ENCODE results near the gene BCL6B. TPM values are rescaled to one million over a fixed set of nuclear protein-coding genes. Genes with fewer than 3 reads are reported as not detected.

BCL6B gene
- total RNA-seq, 1 donor from 2014 or later: 13.0 TPM

DNA sequence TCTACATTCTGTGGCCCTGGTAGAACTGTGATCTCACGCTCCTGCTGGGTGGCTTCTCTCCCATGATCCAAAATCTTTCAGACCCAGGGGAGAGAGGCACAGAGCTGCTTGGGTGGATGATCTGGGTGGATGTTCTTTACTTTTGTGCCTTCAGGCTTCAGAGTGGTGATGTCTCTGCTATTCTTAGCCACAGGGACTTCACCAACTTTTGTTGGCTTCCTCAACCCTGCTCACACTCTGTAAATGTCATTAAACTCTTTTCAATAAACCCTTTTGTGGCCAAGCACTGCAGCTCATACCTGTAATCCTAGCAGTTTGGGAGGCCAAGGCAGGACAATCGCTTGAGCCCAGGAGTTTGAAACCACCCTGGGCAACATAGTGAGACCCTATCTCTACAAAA lies 49.6 kb downstream of the BCL6B start:
- no peak overlapping the region for H3K9ac ChIP-seq (ENCODE audit: low read depth in 1 of 3, low read length in 3 of 3)
- H3K4me1 ChIP-seq (ENCODE audit: control insufficient read depth in 3 of 3, insufficient read depth in 3 of 3, low read length in 3 of 3): no peaks in the 10 kb centered on the region
- H3K9me3 ChIP-seq (ENCODE audit: control insufficient read depth in 3 of 3, low read length in 3 of 3): no peaks in the 10 kb centered on the region
- no peak overlapping the region for H3K27ac ChIP-seq (ENCODE audit: low read depth, low read length)
- H3K4me3 ChIP-seq (ENCODE audit: low read length in 3 of 3): no peak overlapping the region
- peaks cover 0 to 6% (median 0%) of the 10 kb centered on the region in 3 donors for H3K27me3 ChIP-seq (ENCODE audit: control insufficient read depth in 3 of 3, insufficient read depth in 3 of 3, low read length in 3 of 3)
- H3K36me3 ChIP-seq (ENCODE audit: control insufficient read depth in 3 of 3, insufficient read depth in 3 of 3, low read length in 3 of 3): no peaks in the 10 kb centered on the region

DNA sequence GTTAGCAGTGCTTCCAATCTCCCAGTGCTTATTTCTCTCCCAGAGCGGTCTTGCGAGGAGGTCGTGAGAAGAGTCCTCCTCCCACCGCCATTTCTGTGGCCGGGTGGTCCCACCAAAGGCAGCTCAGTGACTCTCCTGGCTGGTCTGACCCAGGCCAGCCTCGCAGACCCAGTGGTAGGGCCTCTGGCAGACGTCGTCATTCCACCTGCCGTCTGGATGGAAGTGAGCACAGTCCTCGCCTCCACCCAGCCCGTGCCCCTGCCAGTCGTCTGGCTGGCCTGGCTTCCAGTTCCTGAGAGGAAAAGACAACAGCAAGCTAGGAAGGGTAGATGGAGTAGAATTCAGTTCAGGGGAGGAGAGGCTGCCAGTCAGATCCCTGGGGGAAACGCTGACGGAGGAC lies 52.1 kb downstream of the BCL6B start:
- Histone ChIP-seq H3K27me3 (ENCODE audit: control insufficient read depth in 3 of 3, insufficient read depth in 3 of 3, low read length in 3 of 3) (peaks cover 0 to 6% (median 0%) of the 10 kb centered on the region in 3 donors), H3K36me3 (ENCODE audit: control insufficient read depth in 3 of 3, insufficient read depth in 3 of 3, low read length in 3 of 3) (no peaks in the 10 kb centered on the region), H3K4me1 (ENCODE audit: control insufficient read depth in 3 of 3, insufficient read depth in 3 of 3, low read length in 3 of 3) (peaks cover 0 to 2% (median 2%) of the 10 kb centered on the region in 3 donors)

DNA sequence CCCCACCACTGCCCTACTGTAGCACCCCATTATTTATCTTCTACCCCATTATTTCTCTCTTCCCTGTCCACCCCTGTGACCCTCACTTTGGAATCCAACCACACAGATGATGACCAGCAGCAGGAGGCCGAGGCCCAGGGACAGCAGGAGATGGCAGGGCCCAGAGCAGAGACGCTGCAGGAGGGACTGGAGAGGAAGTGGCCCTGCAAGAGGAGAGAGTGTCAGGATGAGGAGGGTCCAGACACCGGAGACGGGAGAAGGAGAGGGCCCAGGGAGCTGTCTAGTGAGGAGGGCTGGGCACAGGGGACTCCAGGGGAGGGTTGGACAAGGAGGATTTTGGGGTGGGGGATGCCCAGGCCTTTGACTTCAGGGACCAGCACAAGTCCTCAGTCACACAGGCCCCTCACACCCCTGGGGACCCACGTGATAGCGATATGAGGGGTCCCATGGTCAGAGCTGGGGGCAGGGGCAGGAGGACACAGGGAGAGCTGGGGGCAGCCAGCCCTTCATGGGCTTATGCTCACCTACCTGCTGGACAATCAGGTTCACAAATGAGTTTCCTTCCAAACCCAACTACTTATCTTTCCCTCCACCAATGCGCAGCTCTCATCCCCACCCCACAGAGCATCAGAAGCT lies 55.2 kb downstream of the BCL6B start:
- H3K27ac ChIP-seq (ENCODE audit: low read depth, low read length): no peak overlapping the region
- peaks cover 0 to 4% (median 3%) of the 10 kb centered on the region in 3 donors for H3K27me3 ChIP-seq (ENCODE audit: control insufficient read depth in 3 of 3, insufficient read depth in 3 of 3, low read length in 3 of 3)
- no peaks in the 10 kb centered on the region for H3K36me3 ChIP-seq (ENCODE audit: control insufficient read depth in 3 of 3, insufficient read depth in 3 of 3, low read length in 3 of 3)
- no peak overlapping the region for H3K9ac ChIP-seq (ENCODE audit: low read depth in 1 of 3, low read length in 3 of 3)
- no peak overlapping the region for H3K4me3 ChIP-seq (ENCODE audit: low read length in 3 of 3)
- no peaks in the 10 kb centered on the region for H3K9me3 ChIP-seq (ENCODE audit: control insufficient read depth in 3 of 3, low read length in 3 of 3)
- H3K4me1 ChIP-seq (ENCODE audit: control insufficient read depth in 3 of 3, insufficient read depth in 3 of 3, low read length in 3 of 3): peaks cover 0 to 10% (median 10%) of the 10 kb centered on the region in 3 donors

More for the DNA sequence above, 52.1 kb downstream of the BCL6B start:
- Histone ChIP-seq H3K9me3 (ENCODE audit: control insufficient read depth in 3 of 3, low read length in 3 of 3) (no peaks in the 10 kb centered on the region), H3K27ac (ENCODE audit: low read depth, low read length) (no peak overlapping the region), H3K9ac (ENCODE audit: low read depth in 1 of 3, low read length in 3 of 3) (no peak overlapping the region), H3K4me3 (ENCODE audit: low read length in 3 of 3) (no peak overlapping the region)

DNA sequence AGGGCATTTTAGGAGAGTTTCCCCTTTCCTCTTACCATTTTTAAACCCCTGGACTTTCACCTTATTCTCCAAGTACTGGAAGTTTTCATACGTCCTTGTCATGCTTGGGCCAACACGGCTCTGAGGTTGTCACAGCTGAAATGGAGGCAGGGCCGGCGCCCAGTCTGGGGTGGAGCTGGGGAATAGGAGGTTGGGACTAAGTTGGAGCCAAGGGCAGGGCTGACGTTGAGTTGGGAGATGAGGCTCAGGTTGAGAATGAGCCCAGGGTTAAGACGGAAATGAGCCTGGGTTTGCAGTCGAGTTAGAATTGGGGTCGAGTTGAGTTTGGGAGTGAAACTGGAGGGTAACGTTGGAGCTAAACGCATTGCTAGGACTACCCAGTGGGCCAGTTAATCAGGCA lies 55.9 kb downstream of the BCL6B start:
- no peaks in the 10 kb centered on the region for H3K9me3 ChIP-seq (ENCODE audit: control insufficient read depth in 3 of 3, low read length in 3 of 3)
- H3K27ac ChIP-seq (ENCODE audit: low read depth, low read length): no peak overlapping the region
- H3K4me3 ChIP-seq (ENCODE audit: low read length in 3 of 3): no peak overlapping the region
- H3K9ac ChIP-seq (ENCODE audit: low read depth in 1 of 3, low read length in 3 of 3): no peak overlapping the region
- no peaks in the 10 kb centered on the region for H3K36me3 ChIP-seq (ENCODE audit: control insufficient read depth in 3 of 3, insufficient read depth in 3 of 3, low read length in 3 of 3)
- H3K4me1 ChIP-seq (ENCODE audit: control insufficient read depth in 3 of 3, insufficient read depth in 3 of 3, low read length in 3 of 3): peaks cover 0 to 10% (median 10%) of the 10 kb centered on the region in 3 donors
- H3K27me3 ChIP-seq (ENCODE audit: control insufficient read depth in 3 of 3, insufficient read depth in 3 of 3, low read length in 3 of 3): peaks cover 0 to 4% (median 3%) of the 10 kb centered on the region in 3 donors

Small RNA genes lying within 50 kb of the gene (small RNA-seq; reads per million reads assigned to genes)
- gene AC120057.1: not detected

Other genes starting within 250 kb of the BCL6B start
- gene FBXO39, start 246.8 kb upstream of the BCL6B start, total RNA-seq: under 0.01 TPM
- not detected for gene TEKT1, start 191.3 kb upstream of the BCL6B start, total RNA-seq
- gene ALOX12, start 27.0 kb upstream of the BCL6B start, total RNA-seq: not detected
- 20.9 TPM for gene RNASEK, start 10.4 kb upstream of the BCL6B start, total RNA-seq
- gene SLC16A13, start 13.0 kb downstream of the BCL6B start, total RNA-seq: under 0.01 TPM
- gene SLC16A11, start 21.0 kb downstream of the BCL6B start, total RNA-seq: not detected
- 1.6 TPM for gene CLEC10A, start 57.2 kb downstream of the BCL6B start, total RNA-seq
- gene ASGR2, start 91.8 kb downstream of the BCL6B start, total RNA-seq: not detected
- gene ASGR1, start 156.3 kb downstream of the BCL6B start, total RNA-seq: 1.0 TPM
- gene DLG4, start 196.8 kb downstream of the BCL6B start, total RNA-seq: 7.3 TPM
- gene ACADVL, start 196.9 kb downstream of the BCL6B start, total RNA-seq: 119 TPM
- gene DVL2, start 211.5 kb downstream of the BCL6B start, total RNA-seq: 63.2 TPM
- gene PHF23, start 216.4 kb downstream of the BCL6B start, total RNA-seq: 30.3 TPM
- gene GABARAP, start 219.4 kb downstream of the BCL6B start, total RNA-seq: 259 TPM
- gene CTDNEP1, start 228.7 kb downstream of the BCL6B start, total RNA-seq: 39.7 TPM
- 28.2 TPM for gene ELP5, start 229.2 kb downstream of the BCL6B start, total RNA-seq
- gene CLDN7, start 239.4 kb downstream of the BCL6B start, total RNA-seq: not detected